Right kidney (tissue), 1 donor: ENCODE data around the gene ADCK2.
"Not testable (repeated sequence)": the region's sequence is repeated elsewhere in the genome, so short reads cannot be mapped to it uniquely, and the experiment has no call there.

Experiments
- DNase-seq: peaks from one replicate; pipeline ENCODE4 v3.0.0-alpha.2; 2016

The ADCK2 gene

GRCh38 chr7:140743255-140743654, 70.5 kb downstream of the ADCK2 start:
- DNase-seq: not testable (repeated sequence)

GRCh38 chr7:140744005-140744404, 71.3 kb downstream of the ADCK2 start:
- DNase-seq: no peak
